Kidney epithelial cell (primary cell): Measurements from ENCODE around the gene UIMC1. TPM values are rescaled to one million over a fixed set of nuclear protein-coding genes. Genes with fewer than 3 reads are reported as not detected.

Experiments
- DNase-seq: peaks from one replicate; pipeline ENCODE4 v3.0.0-alpha.2; 2010; ENCODE audit warnings: low read depth
- H3K27me3 ChIP-seq: 2 replicates; pipeline ENCODE4 v1.6.0; 2011; ENCODE audit warnings: low read length; ENCODE audit not compliant: control insufficient read depth, insufficient read depth
- H3K36me3 ChIP-seq: 2 replicates; pipeline ENCODE4 v1.5.1; 2011; ENCODE audit warnings: low read length; ENCODE audit not compliant: control insufficient read depth, insufficient read depth
- H3K4me3 ChIP-seq: 2 replicates; pipeline ENCODE4 v1.5.1; 2011; ENCODE audit warnings: low read depth, mild to moderate bottlenecking, control low read depth, low read length
- total RNA-seq: library from RNA; depleted of rRNA; stranded (reverse); fragments of >200 nt; gene quantifications from 2 replicates; pipeline ENCODE4 v1.2.3, GENCODE V29; 2015
- TF ChIP-seq, protein P1 (sequence below): IDR thresholded peaks from 2 replicates; pipeline ENCODE4 v1.5.1; 2011; ENCODE audit warnings: mild to moderate bottlenecking, moderate library complexity, low read length, control low read depth, inconsistent platforms; ENCODE audit not compliant: insufficient read depth, poor library complexity, severe bottlenecking

Gene UIMC1
- total RNA-seq, 1 donor from 2014 or later, result 24.5 TPM

DNA sequence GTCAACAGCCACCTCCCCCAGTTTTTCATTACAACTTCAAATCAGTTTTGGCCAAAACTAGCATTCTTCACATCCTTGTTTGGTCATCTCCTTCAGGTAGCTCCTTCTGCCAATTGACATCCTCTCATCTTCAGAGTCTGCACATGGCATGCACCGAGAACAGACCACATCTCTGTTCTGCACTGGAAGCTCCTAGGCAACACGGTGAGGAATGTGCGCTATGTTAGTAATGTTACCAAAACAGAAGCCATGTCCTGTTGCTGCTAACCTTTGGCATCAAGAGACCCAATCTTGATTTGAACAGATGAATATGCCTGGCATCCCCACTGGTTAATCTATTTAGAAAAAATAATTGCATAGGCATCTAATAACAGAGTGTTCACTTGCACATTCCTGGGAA lies 102.3 kb downstream of the UIMC1 start:
- TF ChIP-seq, protein P1, sequence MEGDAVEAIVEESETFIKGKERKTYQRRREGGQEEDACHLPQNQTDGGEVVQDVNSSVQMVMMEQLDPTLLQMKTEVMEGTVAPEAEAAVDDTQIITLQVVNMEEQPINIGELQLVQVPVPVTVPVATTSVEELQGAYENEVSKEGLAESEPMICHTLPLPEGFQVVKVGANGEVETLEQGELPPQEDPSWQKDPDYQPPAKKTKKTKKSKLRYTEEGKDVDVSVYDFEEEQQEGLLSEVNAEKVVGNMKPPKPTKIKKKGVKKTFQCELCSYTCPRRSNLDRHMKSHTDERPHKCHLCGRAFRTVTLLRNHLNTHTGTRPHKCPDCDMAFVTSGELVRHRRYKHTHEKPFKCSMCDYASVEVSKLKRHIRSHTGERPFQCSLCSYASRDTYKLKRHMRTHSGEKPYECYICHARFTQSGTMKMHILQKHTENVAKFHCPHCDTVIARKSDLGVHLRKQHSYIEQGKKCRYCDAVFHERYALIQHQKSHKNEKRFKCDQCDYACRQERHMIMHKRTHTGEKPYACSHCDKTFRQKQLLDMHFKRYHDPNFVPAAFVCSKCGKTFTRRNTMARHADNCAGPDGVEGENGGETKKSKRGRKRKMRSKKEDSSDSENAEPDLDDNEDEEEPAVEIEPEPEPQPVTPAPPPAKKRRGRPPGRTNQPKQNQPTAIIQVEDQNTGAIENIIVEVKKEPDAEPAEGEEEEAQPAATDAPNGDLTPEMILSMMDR, result no peak
- H3K36me3 ChIP-seq, result peaks cover 1% of the 10 kb centered on the region
- no peak for DNase-seq

DNA sequence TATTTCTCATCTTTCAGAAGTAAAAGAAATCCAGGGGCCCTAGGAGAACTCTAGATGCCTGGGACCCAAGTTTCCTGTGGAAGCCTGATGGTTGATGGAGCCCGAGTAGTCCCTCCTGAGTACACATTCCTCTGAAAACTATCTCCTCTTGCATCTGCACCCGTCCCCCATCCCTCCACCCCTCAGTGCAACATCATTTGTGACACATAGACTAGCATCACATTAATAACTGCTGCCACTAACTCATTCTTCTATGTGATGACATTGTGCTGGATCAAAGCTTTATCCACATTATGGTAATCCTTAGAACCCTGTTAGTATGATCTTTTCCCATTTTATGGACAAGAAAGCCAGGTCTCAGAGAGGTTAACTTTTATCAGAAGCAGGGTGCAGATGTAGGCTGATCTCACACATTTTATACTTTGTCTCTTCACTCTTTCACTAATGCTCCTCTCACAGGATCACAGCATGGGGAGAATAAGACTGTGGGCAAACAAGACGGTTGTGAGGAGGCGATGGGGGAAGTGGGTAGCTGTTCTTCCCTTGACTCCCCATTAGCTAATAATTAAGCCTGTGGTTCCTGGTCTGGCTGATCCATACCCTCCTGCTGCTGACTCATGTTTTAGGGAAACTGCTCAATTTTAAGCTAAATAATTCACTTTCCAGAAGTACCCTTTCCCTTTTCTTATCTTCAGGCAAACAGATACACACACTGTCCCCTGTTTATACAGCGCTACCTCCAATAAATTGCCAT lies 103.5 kb downstream of the UIMC1 start:
- H3K4me3 ChIP-seq, result no peak overlapping the region
- no peaks in the 10 kb centered on the region for H3K27me3 ChIP-seq
- H3K36me3 ChIP-seq, result no peaks in the 10 kb centered on the region
- TF ChIP-seq, protein P1, result no peak
- peak; percentile 89 for DNase-seq

More for the DNA sequence above, 102.3 kb downstream of the UIMC1 start:
- Histone ChIP-seq H3K4me3 (no peak overlapping the region), H3K27me3 (no peaks in the 10 kb centered on the region)

DNA sequence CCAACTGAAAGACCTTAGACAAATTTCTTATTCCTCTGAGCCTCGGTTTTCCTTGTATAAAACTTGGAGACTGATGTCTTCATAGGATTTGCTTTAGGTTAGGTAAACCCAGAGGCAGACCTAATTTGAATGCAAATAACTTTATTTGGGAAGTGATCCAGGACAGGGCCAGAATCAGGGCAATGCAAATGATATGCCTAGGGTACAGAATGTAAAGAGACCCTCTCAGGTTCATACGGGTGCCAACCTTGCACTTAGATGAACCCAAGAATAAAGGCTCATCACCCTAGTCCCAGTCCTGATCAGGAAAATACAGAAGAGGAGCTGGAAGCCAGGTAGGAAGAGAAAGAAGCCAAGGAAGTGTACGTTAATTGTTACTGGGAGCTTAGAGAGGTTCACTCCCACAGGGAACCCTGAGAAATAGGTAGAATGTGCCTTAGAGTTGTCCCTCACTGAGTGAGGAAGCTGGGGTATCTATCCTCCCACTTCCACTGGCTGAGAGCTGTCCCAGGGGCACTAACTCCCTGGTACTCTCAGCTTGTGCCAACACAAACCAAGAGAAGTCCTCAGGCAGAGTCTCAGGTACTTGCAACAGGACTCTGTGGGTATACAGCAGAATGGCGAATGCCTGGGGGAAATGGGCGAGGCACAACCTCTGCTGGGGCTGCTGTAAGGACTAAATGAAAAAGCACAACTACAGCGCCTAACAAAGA lies 104.3 kb downstream of the UIMC1 start:
- no peaks in the 10 kb centered on the region for H3K27me3 ChIP-seq
- H3K36me3 ChIP-seq, result no peaks in the 10 kb centered on the region
- TF ChIP-seq, protein P1, result no peak
- no peak for DNase-seq
- no peak overlapping the region for H3K4me3 ChIP-seq

DNA sequence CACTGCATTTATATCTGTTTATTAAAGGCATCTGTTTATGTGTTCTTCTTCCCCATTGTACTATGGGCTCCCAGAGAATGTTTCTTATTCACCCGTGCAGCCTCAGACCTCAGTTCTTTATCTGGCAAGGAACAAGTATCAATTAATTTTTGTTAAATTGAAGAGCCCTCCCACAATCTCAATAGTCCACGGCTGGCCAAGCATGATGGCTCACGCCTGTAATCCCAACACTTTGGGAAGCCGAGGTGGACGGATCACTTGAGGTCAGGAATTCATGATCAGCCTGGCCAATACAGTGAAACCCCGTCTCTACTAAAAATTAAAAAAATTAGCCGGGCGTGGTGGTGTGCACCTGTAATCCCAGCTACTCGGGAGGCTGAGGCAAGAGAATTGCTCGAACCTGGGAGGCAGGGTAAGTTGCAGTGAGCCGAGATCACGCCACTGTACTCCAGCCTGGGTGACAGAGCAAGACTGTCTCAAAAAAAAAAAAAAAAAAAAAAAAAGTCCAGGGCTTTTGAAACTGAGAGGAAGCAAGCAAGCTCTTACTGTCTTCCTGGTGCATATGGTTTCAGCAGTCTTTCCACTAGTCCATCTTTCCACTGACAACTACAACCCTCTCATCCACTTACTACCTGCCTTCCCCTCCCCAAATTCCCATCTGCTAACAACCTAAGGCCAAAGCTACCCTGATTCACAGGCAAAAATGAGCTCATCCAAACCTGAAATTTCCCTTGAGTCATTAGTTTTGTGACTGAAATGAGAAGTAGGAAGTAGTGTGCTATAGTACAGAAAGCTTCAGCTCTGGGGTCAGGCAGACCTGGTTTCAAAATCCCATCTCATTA lies 105.1 kb downstream of the UIMC1 start:
- TF ChIP-seq, protein P1, result no peak
- no peak overlapping the region for H3K4me3 ChIP-seq

DNA sequence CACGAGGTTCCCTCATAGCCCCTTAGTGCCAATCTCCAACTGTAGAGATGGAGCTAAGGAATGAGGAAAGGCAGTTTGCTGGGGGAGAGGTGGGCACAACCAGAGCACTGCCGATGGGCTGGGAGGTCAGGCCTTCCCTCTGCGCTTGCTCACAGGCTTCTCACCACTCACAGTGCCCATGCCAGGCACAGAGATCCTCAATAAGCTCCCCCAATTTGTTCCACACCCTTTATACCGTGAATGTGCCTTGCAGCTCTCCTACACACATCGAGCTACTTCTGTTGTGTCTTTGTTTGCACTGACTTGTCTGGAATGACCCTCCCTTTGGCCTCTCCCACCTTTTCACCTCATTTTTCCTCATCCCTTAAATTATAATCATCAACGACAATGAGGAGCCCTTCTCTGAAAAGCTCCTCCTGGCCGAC lies 105.8 kb downstream of the UIMC1 start:
- Histone ChIP-seq H3K36me3 (no peaks in the 10 kb centered on the region), H3K27me3 (no peaks in the 10 kb centered on the region), H3K4me3 (no peak overlapping the region)
- no peak for DNase-seq
- TF ChIP-seq, protein P1, result no peak

More for the DNA sequence above, 105.1 kb downstream of the UIMC1 start:
- peak; percentile 52 for DNase-seq
- Histone ChIP-seq H3K27me3 (no peaks in the 10 kb centered on the region), H3K36me3 (no peaks in the 10 kb centered on the region)
